Measurements from ENCODE around the gene RPL29. TPM values are rescaled to one million over a fixed set of nuclear protein-coding genes. Genes with fewer than 3 reads are reported as not detected.

The RPL29 gene
- total RNA-seq, 2 experiments from 2014 or later = 1,199 to 1,266 TPM

DNA sequence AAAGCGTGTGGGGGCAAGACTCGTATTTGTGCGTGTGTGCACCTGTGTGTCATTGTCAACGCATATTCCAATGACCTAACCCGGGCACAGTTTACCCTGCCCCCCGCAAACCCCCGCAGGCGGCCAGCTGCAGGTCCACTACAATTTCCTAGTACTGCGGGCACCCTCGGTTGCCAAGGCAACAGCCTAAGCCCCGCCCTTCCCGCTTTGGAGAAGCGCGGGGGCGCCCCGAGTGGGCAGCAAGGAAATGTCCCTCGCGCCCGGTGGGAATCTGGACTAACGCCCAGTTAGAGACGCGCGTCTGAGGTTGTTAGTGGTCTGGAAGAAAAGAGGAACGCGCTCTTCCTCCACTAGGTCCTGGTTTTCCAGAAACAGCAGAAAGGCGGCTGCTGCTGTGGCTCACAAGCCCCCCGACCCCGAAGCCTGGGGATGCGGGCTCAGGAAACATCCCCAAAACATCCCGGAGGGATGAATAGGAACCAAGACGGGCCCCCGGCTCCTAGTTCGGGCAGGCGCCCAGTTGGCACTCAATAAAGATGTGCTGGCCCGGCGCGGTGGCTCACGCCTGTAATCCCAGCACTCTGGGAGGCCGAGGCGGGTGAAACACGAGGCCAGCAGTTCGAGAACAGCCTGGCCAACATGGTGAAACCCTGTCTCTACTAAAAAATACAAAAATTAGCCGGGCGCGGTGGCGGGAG is 19.7 kb downstream of the RPL29 start:
- DNase-seq (peak; percentile 50), ATAC-seq (no peak)
- ChIA-PET POLR2A (no interaction called here), CTCF (interaction anchor here (3.4 kb wide), 1 partner anchor 33 kb away, joined by 54 read pairs; the partner anchor contains the start of genes PARP3 and RRP9)
- no peaks in the 10 kb centered on the region for H3K9me3 Mint-ChIP-seq (ENCODE audit: insufficient read depth)
- peaks cover 2% of the 10 kb centered on the region for H3K36me3 Mint-ChIP-seq (ENCODE audit: low read depth)
- H3K4me3 Mint-ChIP-seq = peak overlapping the region; percentile 78
- peaks cover 52% of the 10 kb centered on the region for H3K4me1 Mint-ChIP-seq (ENCODE audit: low read depth)
- H3K27ac Mint-ChIP-seq = peak overlapping the region; percentile 79
- H3K27me3 Mint-ChIP-seq (ENCODE audit: low read depth) = no peaks in the 10 kb centered on the region

DNA sequence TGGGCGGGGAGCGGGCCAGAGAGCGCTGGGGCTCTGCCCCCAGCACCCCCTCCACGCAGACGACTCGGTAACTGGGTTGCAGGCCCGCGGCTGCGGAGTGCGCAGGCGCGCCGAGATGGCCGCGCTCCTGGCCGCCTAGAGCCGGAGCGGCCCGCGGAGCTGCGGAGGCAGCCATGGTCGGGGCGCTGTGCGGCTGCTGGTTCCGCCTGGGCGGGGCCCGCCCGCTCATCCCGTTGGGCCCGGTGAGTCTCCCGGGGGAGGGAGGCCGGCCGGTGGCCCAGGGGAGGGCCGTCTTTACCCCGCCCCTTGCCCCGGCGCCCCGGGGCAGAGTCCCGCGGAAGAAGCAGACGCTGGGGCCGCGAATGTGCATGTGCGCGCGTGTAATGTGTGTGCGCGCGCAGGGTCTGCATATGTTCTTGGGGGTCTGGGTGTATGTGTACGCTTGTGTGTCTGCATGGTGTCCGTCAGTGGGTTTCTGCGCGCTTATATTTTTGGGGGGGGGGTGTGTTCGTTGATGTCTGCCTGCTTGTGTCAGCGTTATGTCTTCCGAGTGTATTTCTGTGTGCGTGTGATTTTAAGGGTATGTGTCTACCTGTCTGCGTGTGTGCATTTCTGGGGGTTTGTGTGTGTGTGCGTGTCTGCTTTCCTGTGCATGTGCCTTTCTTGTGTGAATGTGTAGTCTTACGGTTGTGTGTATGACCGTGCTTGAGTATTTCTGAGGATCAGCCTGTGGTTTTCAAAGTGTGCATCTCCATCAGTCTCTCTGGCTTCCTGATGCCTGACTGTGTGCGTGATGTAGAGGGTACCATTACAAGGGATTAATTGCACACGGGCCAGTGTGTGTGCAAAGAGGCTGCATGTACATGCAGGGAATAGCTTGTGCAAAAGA is 20.5 kb downstream of the RPL29 start, which contains the start of gene ABHD14A:
Gene ABHD14A, plus strand, starts transcription at position 102 of the 889 bp plus-strand sequence. Its CDS starts 72 bp downstream, at position 174.
- Mint-ChIP-seq H3K27ac (peak within 1 kb of the TSS; percentile 93), H3K4me3 (peak within 1 kb of the TSS; percentile 98), H3K27me3 (ENCODE audit: low read depth) (no peaks in the 10 kb centered on the region), H3K36me3 (ENCODE audit: low read depth) (no peaks in the 10 kb centered on the region), H3K4me1 (ENCODE audit: low read depth) (peaks cover 50% of the 10 kb centered on the region), H3K9me3 (ENCODE audit: insufficient read depth) (no peaks in the 10 kb centered on the region)
- ATAC-seq (peak; percentile 81), DNase-seq (peak; percentile 73)
- CTCF ChIA-PET = interaction anchor here (0.7 to 3.4 kb wide), 7 partner anchors 8 to 32 kb away, joined by 3 to 57 read pairs (median 11); partner anchors contain the start of genes ACY1, PARP3, RPL29 and RRP9
- POLR2A ChIA-PET = interaction anchor here (0.7 to 3.0 kb wide), 5 partner anchors 8 to 34 kb away, joined by 3 to 19 read pairs (median 4); partner anchors contain the start of gene ACY1

DNA sequence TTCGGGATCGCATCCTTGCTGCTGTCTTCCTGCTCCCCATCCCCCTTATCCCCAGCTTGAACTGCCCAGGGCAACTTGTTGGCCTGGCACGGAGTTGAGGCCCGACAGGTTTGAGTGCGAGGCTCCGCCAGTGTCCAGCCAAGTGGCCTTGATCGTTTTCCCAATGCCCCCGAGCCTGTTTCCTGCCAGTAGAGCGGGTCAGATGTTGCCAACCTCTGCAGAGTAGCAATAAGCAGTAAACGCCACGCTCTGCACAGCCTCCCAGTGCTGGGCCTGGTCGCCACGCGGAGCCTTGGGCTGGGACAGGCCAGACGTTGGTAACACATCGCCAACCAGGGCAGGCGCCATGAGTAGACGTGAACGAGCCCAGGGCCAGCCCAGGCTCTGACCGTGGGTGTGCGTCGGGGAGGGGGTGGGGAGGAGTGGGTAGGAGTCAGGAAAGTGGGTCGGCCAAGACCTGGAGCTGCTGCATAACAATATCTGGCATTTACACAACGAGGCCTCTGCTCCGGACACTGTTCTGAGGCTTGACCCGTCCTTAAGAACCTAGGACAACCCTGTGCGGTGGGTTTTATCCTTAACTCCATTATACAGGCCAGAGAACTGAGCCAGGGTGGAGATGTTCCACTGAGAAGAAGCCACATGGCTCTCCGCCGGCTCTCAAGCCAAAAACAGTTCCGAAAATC is 21.3 kb downstream of the RPL29 start:
- DNase-seq = peak; percentile 35
- no peaks in the 10 kb centered on the region for H3K9me3 Mint-ChIP-seq (ENCODE audit: insufficient read depth)
- H3K4me3 Mint-ChIP-seq = peak overlapping the region; percentile 98
- POLR2A ChIA-PET = interaction anchor here (0.7 to 3.0 kb wide), 9 partner anchors 9 to 83 kb away, joined by 3 to 19 read pairs (median 4); partner anchors contain the start of genes ACY1 and RRP9
- peak; percentile 28 for ATAC-seq
- H3K36me3 Mint-ChIP-seq (ENCODE audit: low read depth) = no peaks in the 10 kb centered on the region
- no peaks in the 10 kb centered on the region for H3K27me3 Mint-ChIP-seq (ENCODE audit: low read depth)
- H3K27ac Mint-ChIP-seq = peak overlapping the region; percentile 93
- peaks cover 50% of the 10 kb centered on the region for H3K4me1 Mint-ChIP-seq (ENCODE audit: low read depth)
- CTCF ChIA-PET = interaction anchor here (0.7 to 3.4 kb wide), 22 partner anchors 9 to 365 kb away, joined by 3 to 57 read pairs (median 5); partner anchors contain the start of genes ACY1, DUSP7, PARP3 and POC1A

DNA sequence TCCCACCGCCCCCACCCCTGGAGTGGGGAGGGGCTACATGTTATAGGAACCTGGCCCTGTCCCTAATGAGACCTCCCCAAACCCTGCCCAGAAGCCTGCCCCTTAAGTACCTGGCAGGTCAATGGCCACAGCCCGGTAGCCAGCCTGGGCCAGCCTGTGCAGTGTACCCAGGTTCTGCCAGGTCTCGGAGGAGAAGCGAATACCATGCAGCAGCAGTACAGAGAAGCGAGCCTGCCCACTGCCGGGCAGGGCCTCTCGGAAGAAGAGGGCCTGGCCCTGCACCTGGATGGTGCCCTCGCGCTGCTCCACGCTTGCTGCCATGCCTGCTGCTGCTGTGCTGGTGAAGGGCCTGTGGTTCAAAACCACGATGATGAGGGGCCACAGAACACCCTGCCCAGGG is 24.3 kb downstream of the RPL29 start:
- no peaks in the 10 kb centered on the region for H3K27me3 Mint-ChIP-seq (ENCODE audit: low read depth)
- H3K4me1 Mint-ChIP-seq (ENCODE audit: low read depth) = peaks cover 47% of the 10 kb centered on the region

DNA sequence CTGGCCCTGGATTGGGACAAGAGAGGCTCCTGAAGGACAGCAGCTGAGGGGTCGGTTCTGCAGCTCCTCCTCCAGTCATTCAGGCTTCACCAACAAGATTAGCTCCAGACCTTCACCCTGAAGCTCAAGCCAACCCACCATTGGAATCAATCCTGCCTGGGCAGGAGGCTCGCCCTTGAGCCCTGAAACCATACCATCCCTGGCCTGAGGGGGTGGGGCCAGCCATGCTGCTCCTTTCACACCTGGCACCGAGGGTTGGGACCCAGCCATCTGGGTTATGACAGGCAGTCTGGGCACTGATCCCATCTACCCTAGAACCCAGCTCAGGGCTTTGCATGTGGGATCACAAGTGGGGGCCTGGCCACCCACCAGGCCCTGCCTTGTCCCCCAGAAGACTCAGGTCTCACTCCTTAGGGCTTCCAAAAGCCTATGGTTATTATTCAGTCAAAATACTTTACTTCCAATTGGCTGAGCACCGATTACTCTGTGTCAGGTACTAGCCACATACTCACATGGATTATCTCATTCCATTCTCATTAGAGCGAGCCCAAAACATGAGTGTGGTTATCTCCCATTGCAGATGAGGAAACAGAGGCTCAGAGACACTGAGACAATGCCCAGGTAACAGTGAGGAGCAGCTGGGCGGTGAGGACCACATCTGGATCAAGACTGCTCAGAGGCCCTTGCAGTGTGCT is 24.9 kb downstream of the RPL29 start:
- peaks cover 42% of the 10 kb centered on the region for H3K4me1 Mint-ChIP-seq (ENCODE audit: low read depth)
- H3K36me3 Mint-ChIP-seq (ENCODE audit: low read depth) = no peaks in the 10 kb centered on the region
- no peaks in the 10 kb centered on the region for H3K9me3 Mint-ChIP-seq (ENCODE audit: insufficient read depth)
- CTCF ChIA-PET = interaction anchor here (3.8 to 4.0 kb wide), 2 partner anchors 12 to 28 kb away, joined by 14 to 19 read pairs; partner anchors contain the start of genes ACY1, PARP3 and RRP9
- no peak for DNase-seq
- no peaks in the 10 kb centered on the region for H3K27me3 Mint-ChIP-seq (ENCODE audit: low read depth)
- no peak overlapping the region for H3K4me3 Mint-ChIP-seq
- POLR2A ChIA-PET = interaction anchor here (0.6 kb wide), 1 partner anchor 21 kb away, joined by 3 read pairs; no protein-coding TSS in a partner anchor
- H3K27ac Mint-ChIP-seq = no peak overlapping the region
- ATAC-seq = no peak

More for the DNA sequence above, 24.3 kb downstream of the RPL29 start:
- POLR2A ChIA-PET = interaction anchor here (0.6 kb wide), 1 partner anchor 20 kb away, joined by 3 read pairs; no protein-coding TSS in a partner anchor
- CTCF ChIA-PET = no interaction called here
- Mint-ChIP-seq H3K36me3 (ENCODE audit: low read depth) (no peaks in the 10 kb centered on the region), H3K27ac (no peak overlapping the region), H3K9me3 (ENCODE audit: insufficient read depth) (no peaks in the 10 kb centered on the region), H3K4me3 (no peak overlapping the region)
- DNase-seq (no peak), ATAC-seq (no peak)

DNA sequence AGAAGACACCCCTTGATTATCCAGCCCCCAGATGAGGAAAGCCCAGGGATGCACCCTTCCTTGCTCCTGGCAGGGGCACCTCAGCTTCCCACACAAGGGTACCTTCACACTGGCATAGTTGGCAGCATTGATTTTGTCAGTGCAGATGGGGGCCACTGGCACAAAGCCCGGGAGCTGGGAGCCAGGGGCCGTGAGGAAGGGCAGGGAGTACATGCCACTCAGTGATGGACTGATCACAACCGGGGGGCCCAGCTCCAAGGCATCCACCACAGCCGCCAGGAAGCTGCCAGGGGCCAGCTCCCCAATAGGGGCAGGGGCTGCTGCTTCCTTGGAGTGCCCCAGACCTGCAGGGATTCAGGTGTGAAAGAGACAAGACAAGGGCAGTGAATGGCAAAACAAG is 25.9 kb downstream of the RPL29 start:
- DNase-seq (no peak), ATAC-seq (no peak)
- Mint-ChIP-seq H3K27ac (no peak overlapping the region), H3K4me3 (no peak overlapping the region), H3K36me3 (ENCODE audit: low read depth) (no peaks in the 10 kb centered on the region), H3K27me3 (ENCODE audit: low read depth) (peaks cover 3% of the 10 kb centered on the region), H3K4me1 (ENCODE audit: low read depth) (peaks cover 35% of the 10 kb centered on the region), H3K9me3 (ENCODE audit: insufficient read depth) (no peaks in the 10 kb centered on the region)
- ChIA-PET CTCF (interaction anchor here (3.8 to 4.0 kb wide), 2 partner anchors 12 to 28 kb away, joined by 14 to 19 read pairs; partner anchors contain the start of genes ACY1, PARP3 and RRP9), POLR2A (interaction anchor here (1.0 kb wide), 1 partner anchor 13 kb away, joined by 3 read pairs; the partner anchor contains the start of gene ACY1)

DNA sequence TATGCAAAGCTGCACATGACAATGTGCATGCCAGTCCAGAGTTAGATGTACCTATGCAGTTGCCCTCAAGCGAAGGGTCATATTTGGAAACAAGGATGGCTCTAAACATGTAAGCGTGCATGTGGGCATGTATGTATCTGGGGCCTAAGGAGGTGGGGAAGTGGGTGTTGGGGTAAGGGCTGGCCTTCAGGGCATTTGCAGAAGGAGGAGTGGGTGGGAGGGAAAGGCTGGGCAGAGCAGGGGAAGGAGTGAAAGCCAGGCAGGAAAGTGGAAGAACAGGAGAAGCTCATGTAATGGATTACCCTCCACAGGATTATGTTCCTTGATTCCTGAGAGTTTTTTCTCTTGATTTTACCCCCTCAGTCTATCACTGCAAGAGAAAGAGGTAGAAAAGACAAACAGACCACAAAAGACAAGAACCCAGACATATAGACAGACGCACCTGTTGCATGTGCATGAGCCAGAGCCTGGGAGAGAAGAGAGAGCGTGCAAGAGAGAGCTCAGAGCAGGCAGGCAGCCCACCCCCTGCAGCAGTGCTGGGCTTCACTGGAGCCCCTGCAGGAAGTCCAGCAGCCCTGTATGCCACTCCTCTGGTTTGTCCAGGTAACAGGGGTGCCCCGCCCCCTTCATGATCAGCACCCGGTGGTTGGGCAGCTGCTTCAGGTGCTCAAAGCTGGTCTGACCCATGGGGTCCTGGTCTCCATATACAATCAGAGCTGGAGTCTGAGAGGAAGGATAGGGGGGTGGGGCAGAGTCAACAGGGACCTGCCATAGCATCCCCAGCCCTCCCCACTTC is 26.6 kb downstream of the RPL29 start:
- ChIA-PET POLR2A (interaction anchor here (1.0 kb wide), 1 partner anchor 14 kb away, joined by 3 read pairs; the partner anchor contains the start of gene ACY1), CTCF (interaction anchor here (3.8 to 4.0 kb wide), 2 partner anchors 13 to 27 kb away, joined by 14 to 19 read pairs; partner anchors contain the start of genes ACY1, PARP3 and RRP9)
- Mint-ChIP-seq H3K27me3 (ENCODE audit: low read depth) (peaks cover 3% of the 10 kb centered on the region), H3K4me1 (ENCODE audit: low read depth) (peaks cover 28% of the 10 kb centered on the region), H3K4me3 (no peak overlapping the region), H3K9me3 (ENCODE audit: insufficient read depth) (no peaks in the 10 kb centered on the region), H3K36me3 (ENCODE audit: low read depth) (no peaks in the 10 kb centered on the region), H3K27ac (peak overlapping the region; percentile 75)
- no peak for DNase-seq
- ATAC-seq = no peak

DNA sequence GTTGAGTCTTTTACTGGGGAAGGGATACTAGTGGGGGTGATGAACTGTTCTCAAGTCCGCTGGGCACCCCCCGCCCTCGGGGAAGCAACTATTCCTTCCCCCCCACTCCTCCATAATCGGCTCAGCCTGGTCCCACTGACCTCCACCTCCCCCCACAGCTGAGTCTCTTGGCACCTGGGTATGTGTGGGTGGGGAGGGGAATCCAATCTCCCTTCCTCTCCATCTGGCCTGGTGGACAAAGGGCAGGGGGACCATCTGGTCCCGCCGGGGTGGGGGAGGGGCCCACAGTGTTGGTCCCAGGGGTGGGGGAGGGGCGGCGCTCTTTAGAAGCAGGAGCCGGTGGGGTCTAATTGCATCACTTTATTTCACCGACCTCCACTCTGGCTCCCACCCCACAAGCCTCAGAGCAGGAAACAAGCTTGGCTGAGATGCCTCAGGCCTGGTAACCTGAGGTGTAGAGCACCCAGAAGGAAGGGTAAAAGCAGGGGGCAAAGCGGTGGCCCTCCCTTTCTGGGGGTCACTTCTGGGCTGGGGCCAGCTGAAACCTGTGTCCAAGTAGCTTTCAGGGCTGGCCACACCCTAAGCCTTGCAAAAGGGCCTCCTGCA is 27.4 kb downstream of the RPL29 start:
- no peak for ATAC-seq
- CTCF ChIA-PET = interaction anchor here (3.8 to 4.0 kb wide), 2 partner anchors 14 to 26 kb away, joined by 14 to 19 read pairs; partner anchors contain the start of genes ACY1, PARP3 and RRP9
- peak overlapping the region; percentile 75 for H3K4me3 Mint-ChIP-seq

DNA sequence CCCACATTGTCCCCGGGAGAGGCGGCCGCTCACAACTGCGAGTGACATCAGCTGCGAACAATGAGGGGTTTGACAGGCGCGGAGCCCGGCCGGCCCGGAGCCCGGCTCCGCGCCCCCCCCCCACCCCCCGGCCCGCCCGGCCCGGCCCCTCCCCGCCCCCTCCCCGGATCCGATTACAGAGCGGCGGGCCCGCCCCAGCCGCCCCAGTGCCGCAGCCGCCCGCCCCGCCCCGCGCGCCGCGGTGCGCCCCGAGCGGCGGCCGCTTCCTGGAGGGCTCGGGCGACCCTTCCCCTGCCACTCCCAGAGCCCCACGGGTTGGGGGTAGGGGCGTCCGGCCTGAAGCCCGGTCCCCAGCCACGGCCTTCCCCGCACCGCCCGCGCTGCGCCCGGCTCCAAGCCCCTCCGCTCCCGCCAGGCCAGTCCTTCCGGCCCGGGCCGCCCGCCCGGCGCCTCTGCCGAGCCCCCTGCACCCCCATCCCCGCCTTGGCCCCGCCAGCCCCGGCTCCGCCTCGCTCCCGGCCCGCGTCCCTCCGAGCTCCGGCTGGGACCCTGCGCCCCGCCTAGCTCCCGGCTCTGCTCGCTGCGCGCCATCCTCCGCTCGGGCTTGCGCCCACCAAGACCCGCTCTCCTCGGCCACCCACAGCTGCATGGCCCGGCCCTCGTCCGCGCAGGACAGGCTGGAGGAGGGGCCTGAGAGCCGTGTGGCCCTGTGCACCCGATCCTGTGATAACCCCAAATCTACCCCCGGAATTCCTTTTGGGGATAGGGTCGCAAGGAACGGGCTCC is 28.1 kb downstream of the RPL29 start, which contains the start of gene PCBP4:
Gene PCBP4, minus strand, starts transcription at position 71 of the 786 bp plus-strand sequence. CDS start 6,214 bp downstream, outside the sequence.
- ATAC-seq (peak; percentile 62), DNase-seq (peak; percentile 45)
- ChIA-PET POLR2A (interaction anchor here (1.1 kb wide), 1 partner anchor 28 kb away, joined by 3 read pairs; the partner anchor contains the start of gene RPL29), CTCF (interaction anchor here (3.8 to 4.0 kb wide), 2 partner anchors 15 to 25 kb away, joined by 14 to 19 read pairs; partner anchors contain the start of genes ACY1, PARP3 and RRP9)
- H3K4me3 Mint-ChIP-seq = peak within 1 kb of the TSS; percentile 75
- no peaks in the 10 kb centered on the region for H3K36me3 Mint-ChIP-seq (ENCODE audit: low read depth)
- peaks cover 21% of the 10 kb centered on the region for H3K4me1 Mint-ChIP-seq (ENCODE audit: low read depth)
- H3K27me3 Mint-ChIP-seq (ENCODE audit: low read depth) = peaks cover 6% of the 10 kb centered on the region
- H3K27ac Mint-ChIP-seq = peak within 1 kb of the TSS; percentile 64
- H3K9me3 Mint-ChIP-seq (ENCODE audit: insufficient read depth) = no peaks in the 10 kb centered on the region

More for the DNA sequence above, 27.4 kb downstream of the RPL29 start:
- Mint-ChIP-seq H3K9me3 (ENCODE audit: insufficient read depth) (no peaks in the 10 kb centered on the region), H3K27ac (no peak overlapping the region), H3K4me1 (ENCODE audit: low read depth) (peaks cover 21% of the 10 kb centered on the region), H3K36me3 (ENCODE audit: low read depth) (no peaks in the 10 kb centered on the region), H3K27me3 (ENCODE audit: low read depth) (peaks cover 3% of the 10 kb centered on the region)
- no peak for DNase-seq
- POLR2A ChIA-PET = no interaction called here
